ENCODE data around the gene GEMIN7.

Gene GEMIN7

DNA sequence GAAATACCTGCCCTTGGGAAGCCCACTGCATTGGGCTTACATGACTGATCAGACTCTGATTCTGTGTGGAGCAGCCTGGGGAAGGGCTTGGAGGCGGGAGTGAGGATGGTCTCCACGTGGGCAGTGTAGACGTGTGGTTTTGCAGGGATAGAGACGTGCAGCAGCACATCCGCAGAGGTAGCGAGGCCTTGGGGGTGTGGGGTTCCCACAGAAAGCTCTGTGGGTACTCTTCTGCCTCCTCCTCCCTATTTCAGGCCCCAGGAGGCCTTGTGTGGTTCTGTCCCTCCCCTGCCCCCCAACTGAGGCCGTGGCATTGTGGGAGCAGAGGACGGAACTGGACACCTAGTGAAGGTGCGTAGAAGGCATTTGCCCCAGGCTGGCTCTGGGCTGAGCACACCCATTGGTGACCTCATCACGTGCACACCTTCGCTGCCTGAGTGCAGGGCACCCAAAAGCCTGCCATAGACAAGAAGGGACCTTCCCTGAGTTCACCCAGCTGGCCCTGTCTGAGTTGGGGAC lies 42.8 kb downstream of the GEMIN7 start:
- Histone ChIP-seq H3K4me3 (ENCODE audit: low read length) (no peak overlapping the region), H3K9me2 (replicated peaks; ENCODE audit: insufficient read depth, low read length) (no peaks in the 10 kb centered on the region), H3K79me2 (ENCODE audit: low read length) (peaks cover 88% of the 10 kb centered on the region), H3K27ac (ENCODE audit: low read length) (no peak overlapping the region), H4K20me1 (ENCODE audit: insufficient read depth, low read length) (no peaks in the 10 kb centered on the region), H3K36me3 (replicated peaks; ENCODE audit: insufficient read depth, low read length) (no peaks in the 10 kb centered on the region), H3K9ac (ENCODE audit: low read length) (no peak overlapping the region), H3F3A (ENCODE audit: insufficient read depth, low read length) (peaks cover 23% of the 10 kb centered on the region), H3K9me3 (replicated peaks; ENCODE audit: insufficient read depth, low read length) (no peaks in the 10 kb centered on the region), H3K4me2 (ENCODE audit: low read depth, low read length) (no peak overlapping the region), H3K4me1 (ENCODE audit: low read length) (peaks cover 27% of the 10 kb centered on the region), H2AFZ (ENCODE audit: low read length) (no peak overlapping the region), H3K27me3 (replicated peaks; ENCODE audit: insufficient read depth, low read length) (no peaks in the 10 kb centered on the region)
- no peak for DNase-seq
- TF ChIP-seq EZH2phosphoT487 (IDR thresholded peaks at IDR 0.05; ENCODE audit: low read length) (no peak), EZH2 (optimal IDR thresholded peaks at IDR 0.05; ENCODE audit: low read depth, low read length) (no peak)
- TF ChIP-seq, protein P1, sequence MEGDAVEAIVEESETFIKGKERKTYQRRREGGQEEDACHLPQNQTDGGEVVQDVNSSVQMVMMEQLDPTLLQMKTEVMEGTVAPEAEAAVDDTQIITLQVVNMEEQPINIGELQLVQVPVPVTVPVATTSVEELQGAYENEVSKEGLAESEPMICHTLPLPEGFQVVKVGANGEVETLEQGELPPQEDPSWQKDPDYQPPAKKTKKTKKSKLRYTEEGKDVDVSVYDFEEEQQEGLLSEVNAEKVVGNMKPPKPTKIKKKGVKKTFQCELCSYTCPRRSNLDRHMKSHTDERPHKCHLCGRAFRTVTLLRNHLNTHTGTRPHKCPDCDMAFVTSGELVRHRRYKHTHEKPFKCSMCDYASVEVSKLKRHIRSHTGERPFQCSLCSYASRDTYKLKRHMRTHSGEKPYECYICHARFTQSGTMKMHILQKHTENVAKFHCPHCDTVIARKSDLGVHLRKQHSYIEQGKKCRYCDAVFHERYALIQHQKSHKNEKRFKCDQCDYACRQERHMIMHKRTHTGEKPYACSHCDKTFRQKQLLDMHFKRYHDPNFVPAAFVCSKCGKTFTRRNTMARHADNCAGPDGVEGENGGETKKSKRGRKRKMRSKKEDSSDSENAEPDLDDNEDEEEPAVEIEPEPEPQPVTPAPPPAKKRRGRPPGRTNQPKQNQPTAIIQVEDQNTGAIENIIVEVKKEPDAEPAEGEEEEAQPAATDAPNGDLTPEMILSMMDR (IDR thresholded peaks at IDR 0.05; ENCODE audit: low read length): no peak

DNA sequence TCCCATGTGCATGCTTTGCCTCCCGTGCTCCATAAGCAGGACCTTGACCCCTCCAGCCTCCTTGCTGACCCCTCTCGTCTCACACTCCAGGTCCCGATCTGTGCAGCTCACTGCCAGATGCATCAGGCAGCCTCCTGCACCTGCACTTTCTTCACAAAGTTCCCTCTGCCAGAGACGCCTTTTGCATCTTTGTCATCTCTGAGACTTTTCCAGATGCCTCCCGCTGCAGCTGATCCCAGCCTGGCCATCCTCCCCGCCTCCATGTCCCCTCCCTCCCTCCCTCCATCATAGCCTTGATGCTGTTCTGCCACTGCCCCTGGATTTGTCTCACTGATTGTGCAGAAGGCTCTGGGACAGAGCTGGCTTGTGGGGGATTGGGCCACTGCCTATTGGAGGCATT lies 43.8 kb downstream of the GEMIN7 start:
- Histone ChIP-seq H3K9ac (ENCODE audit: low read length) (no peak overlapping the region), H3K79me2 (ENCODE audit: low read length) (peaks cover 90% of the 10 kb centered on the region), H3K4me2 (ENCODE audit: low read depth, low read length) (no peak overlapping the region), H3K36me3 (replicated peaks; ENCODE audit: insufficient read depth, low read length) (no peaks in the 10 kb centered on the region), H3K4me1 (ENCODE audit: low read length) (peaks cover 21% of the 10 kb centered on the region), H3K27ac (ENCODE audit: low read length) (no peak overlapping the region), H2AFZ (ENCODE audit: low read length) (no peak overlapping the region), H3K4me3 (ENCODE audit: low read length) (no peak overlapping the region), H4K20me1 (ENCODE audit: insufficient read depth, low read length) (no peaks in the 10 kb centered on the region), H3F3A (ENCODE audit: insufficient read depth, low read length) (peaks cover 16% of the 10 kb centered on the region), H3K9me3 (replicated peaks; ENCODE audit: insufficient read depth, low read length) (no peaks in the 10 kb centered on the region), H3K9me2 (replicated peaks; ENCODE audit: insufficient read depth, low read length) (no peaks in the 10 kb centered on the region), H3K27me3 (replicated peaks; ENCODE audit: insufficient read depth, low read length) (no peaks in the 10 kb centered on the region)
- no peak for DNase-seq
- no peak for TF ChIP-seq EZH2phosphoT487 (IDR thresholded peaks at IDR 0.05; ENCODE audit: low read length)
- TF ChIP-seq EZH2 (optimal IDR thresholded peaks at IDR 0.05; ENCODE audit: low read depth, low read length): no peak
- TF ChIP-seq, protein P1 (IDR thresholded peaks at IDR 0.05; ENCODE audit: low read length): no peak

DNA sequence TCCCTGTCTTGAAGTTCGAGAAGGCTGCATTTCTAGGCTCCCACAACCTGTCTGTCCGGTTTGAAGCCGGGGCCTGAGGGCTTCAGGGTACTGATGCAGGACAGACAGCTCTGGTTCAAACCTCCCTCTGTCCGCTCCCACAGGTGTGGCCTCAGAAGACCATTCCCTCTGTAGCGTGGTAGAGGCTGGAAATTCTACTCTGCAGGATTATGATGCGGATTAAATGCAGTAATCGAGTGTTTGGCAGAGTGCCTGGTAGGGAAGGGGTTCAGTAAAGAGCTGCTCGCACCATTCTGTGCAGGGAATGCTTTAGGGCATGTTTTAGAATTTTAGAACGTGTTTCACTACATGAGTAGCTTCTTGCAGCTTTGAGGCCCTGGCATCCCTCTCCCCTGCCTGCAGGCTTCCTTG lies 44.4 kb downstream of the GEMIN7 start:
- no peaks in the 10 kb centered on the region for H4K20me1 ChIP-seq (ENCODE audit: insufficient read depth, low read length)
- no peaks in the 10 kb centered on the region for H3K9me2 ChIP-seq (replicated peaks; ENCODE audit: insufficient read depth, low read length)
- no peak for TF ChIP-seq EZH2phosphoT487 (IDR thresholded peaks at IDR 0.05; ENCODE audit: low read length)
- no peak for TF ChIP-seq EZH2 (optimal IDR thresholded peaks at IDR 0.05; ENCODE audit: low read depth, low read length)
- TF ChIP-seq, protein P1 (IDR thresholded peaks at IDR 0.05; ENCODE audit: low read length): no peak
- H3K27ac ChIP-seq (ENCODE audit: low read length): no peak overlapping the region
- no peak for DNase-seq
- H3F3A ChIP-seq (ENCODE audit: insufficient read depth, low read length): peaks cover 10% of the 10 kb centered on the region
- peaks cover 15% of the 10 kb centered on the region for H3K4me1 ChIP-seq (ENCODE audit: low read length)
- H2AFZ ChIP-seq (ENCODE audit: low read length): no peak overlapping the region
- H3K36me3 ChIP-seq (replicated peaks; ENCODE audit: insufficient read depth, low read length): no peaks in the 10 kb centered on the region
- no peaks in the 10 kb centered on the region for H3K27me3 ChIP-seq (replicated peaks; ENCODE audit: insufficient read depth, low read length)
- no peak overlapping the region for H3K9ac ChIP-seq (ENCODE audit: low read length)
- peaks cover 90% of the 10 kb centered on the region for H3K79me2 ChIP-seq (ENCODE audit: low read length)
- no peak overlapping the region for H3K4me3 ChIP-seq (ENCODE audit: low read length)
- no peaks in the 10 kb centered on the region for H3K9me3 ChIP-seq (replicated peaks; ENCODE audit: insufficient read depth, low read length)
- no peak overlapping the region for H3K4me2 ChIP-seq (ENCODE audit: low read depth, low read length)

All from MM.1S (cell line).